Inflammatory macrophage treated with lipopolysaccharide for 1 hour (primary cell): ENCODE results near the gene ADAMTSL2.

ENCODE experiments used
- DNase-seq, 2 donors: peaks; one replicate each; pipeline ENCODE4 v3.0.0-alpha.2; 2020 to 2022

The ADAMTSL2 gene

DNA sequence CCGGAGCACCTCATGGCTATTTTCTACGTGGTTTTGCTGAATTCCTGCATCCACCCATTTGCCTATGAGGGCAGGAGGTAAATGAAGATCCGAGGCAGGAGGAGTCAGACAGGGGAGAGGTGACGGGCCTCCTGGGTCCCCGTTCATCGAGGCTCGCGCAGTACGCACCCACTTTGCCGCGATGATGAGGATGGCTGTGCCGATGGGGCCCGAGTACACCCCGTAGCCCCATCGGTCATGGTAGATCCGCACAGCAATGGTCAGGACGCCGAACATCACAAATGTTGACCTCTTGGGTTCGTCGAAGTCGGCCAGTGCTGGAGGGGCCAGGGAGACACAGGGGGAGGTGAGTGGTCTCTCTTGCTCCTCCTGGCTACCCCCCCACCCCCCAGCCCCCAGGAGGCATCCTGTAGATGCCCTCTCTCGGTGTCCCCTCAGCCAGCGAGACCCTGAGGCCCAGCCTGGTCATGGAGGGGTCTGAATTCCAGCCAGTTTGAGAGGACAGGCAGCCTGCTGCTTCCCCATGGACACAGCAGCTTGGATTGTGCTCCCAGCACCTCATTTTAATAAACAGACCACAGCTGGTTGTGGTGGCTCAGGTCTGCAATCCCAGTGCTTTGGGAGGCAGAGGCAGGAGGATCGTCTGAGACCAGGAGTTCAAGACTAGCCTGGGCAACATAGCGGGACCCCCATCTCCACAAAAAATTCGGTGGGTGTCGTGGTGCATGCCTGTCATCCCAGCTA lies 15.6 kb upstream of the ADAMTSL2 start:
- no peak for DNase-seq

DNA sequence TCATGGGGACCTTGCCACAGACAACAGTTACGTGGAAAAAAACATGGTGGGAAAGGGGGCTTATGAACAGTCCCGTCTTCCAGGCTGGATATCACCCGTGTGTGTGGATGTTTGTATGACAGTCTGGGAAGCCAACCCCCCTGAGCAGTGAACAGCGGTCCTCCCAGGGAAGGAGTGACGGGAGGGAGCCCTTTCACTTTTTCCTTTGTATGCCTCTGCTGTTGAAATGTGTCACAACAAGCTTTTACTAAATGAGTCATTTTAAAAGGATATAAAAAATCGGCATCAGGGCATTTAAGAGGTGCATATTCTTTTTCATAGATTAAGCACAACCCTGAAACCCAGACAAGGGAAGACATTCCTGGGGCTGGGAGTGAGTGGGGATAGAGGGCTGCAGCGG lies 14.8 kb upstream of the ADAMTSL2 start:
- DNase-seq, result no peak

DNA sequence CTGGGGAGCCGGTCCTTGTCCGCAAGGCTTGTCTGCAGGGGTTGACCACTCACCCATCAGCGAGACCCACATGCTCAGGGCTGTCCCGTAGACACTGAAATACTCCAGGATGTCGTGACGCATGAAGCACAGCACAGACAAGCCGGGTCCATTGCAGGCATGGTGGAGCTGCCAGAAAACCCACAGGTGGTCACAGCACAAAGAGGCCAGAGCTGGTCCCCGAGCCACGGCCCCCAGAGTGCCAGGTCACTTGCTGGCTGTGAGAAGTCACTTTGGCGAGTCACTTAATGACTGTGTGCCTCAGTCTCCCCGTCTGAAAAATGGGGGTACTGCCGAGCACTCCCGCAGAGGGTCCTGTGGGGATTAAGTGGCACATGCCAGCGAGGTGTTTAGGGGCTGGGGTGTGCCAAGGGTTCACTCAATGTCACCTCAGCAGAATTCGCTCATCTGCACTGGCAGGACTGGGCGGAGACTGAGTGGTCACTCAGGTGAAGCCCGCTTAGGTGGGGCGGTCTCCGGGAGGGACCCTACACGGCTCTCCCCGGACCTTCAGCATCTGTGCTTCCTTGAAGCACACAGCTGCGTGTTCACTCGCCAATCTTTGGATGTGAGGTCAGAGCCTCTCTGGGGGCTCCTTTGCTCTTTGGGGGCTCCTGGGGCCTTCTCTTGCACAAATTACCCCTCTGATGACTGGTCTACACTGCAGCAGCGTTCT lies 14.2 kb upstream of the ADAMTSL2 start:
- DNase-seq, result no peak

DNA sequence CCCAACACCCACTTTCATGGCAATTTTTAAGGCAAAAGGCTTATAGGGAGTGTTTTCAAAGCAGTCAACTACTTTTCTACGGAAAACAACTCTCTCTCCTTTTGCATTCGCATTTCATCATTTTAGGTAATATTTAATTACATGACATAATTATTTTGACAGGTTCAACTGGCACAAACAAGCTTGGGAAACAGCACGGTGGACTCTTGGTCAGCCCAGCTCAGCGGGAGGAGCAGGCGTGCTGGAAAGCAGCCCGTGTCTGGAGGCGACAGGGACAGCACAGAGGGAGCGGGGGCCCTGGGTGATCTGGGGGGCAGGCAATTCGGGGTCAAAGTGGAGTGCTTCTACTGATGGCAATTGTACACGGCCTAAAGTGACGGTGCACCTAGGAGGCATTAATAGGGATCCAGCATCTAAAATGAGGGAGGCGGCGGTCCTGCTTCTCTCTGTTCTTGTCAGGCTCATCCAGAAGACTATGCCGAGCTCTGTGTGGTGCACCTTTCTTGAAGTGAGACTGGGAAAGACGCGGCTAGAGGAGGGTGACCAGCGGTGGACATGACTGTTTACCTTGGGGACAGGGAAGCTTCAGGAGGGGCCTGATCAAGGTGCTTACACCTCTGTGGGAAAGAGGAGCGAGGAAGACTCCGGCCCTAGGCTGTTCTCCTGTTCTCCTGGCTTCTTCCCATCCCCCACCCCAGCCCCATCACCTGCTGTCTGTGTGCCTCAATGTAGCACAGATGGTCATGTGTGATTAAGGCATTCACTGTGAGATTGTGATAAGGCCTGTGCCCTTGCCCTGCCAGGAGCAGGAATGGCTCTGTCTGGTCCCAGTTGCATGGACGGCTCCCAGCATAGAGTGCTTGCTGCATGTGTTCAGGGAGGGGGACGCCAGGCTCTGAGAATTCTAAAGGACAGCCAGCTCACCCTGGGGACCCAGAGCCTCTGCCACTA lies 13.1 kb upstream of the ADAMTSL2 start:
- DNase-seq, result no peak

GRCh38 chr9:133522073-133522910 lies 12.2 kb upstream of the ADAMTSL2 start:
- DNase-seq, result no peak

DNA sequence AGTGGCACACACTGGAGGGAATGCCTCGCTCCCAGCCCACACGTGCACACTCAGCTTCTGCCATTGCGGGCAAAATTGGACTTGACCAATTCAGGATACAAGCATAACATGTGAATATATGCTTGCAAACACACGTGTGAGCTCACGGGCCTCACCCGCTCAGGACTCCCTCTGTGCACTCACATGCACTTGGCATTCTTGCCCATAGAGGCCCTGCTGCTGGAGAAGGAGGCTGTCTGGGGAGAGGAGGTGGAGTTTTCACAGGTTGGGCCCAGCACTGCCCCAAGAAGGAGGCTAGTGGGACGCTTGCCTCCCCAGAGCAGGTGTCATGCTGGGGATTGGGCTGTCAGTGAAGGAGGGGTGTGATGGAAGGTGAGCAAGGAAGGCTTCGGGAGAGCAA lies 11.4 kb upstream of the ADAMTSL2 start:
- no peak for DNase-seq

GRCh38 chr9:133524146-133524545 lies 10.4 kb upstream of the ADAMTSL2 start:
- DNase-seq, result no peak

DNA sequence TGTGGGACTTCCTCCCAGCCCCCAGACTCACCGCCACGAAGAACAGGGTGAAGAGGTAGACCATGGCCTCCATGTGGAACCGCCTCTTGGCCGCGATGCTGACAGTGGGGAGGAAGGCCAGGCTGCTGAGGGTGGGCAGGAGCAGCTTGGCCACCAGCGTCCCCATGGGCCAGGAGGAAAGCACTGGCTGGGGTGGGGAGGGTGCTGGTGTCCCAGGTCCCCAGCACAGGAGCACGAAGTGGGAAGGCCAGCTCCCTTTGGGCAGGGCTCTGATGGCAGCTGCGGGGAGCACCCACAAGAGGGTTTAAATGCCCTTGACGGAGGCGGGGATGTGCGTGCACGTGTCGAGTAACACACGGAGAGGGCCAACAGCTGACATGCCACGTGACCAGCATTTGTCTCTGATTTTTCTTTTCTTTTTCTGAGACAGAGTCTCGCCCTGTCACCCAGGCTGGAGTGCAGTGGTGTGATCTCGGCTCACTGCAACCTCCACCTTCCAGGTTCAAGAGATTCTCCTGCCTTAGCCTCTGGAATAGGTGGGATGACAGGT lies 9.8 kb upstream of the ADAMTSL2 start, which contains the start of gene MYMK:
Gene MYMK (minus strand): TSS at position 281 of the 550 bp plus-strand sequence. CDS start 115 bp downstream, at position 166.
- no peak for DNase-seq

DNA sequence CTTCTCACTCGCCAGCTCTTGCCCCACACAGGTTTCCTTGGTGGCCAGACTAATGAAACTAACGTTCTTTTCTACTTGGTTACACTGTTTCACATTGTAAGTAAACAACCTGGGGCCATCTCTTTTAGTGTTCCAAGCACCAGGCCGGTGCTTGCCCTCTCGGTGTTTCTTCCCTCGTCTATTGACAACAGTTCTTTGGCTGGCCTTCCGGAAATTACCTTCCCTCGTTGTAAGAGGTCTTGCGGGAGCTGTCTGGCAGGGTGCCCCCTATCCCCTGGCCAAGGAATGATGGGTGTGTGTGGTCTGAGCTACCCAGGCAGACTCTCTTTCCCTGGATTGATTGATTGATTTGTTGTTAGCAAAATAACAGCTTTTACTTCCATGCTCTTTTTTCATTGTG lies 8.8 kb upstream of the ADAMTSL2 start:
- DNase-seq, result no peak

- no peak for DNase-seq
These were observed 7.7 kb upstream of the ADAMTSL2 start for GRCh38 chr9:133526721-133527321.

DNA sequence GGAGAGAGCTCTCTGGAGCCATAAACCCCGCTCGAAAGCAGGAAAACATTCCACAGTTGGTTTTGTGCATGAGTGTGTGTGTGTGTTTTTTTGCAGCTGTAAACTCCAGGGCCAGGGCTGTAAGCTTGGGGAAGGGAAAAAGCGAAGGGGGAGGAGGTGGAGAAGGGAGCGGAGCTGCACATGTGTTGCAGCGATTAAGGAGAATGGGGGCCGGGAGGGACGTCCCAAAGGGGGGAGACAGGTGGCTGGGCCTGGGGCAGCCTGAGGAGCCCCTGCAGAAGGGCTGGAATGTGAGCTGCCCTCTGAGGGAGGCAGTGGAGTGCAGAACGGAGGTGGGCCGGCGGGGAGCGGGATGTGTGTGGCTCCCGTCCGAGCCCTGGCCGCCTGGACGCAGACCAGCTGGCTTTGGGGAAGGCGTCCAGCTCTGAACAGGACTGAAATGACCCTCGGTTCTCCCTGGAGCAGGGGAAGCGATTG lies 7.0 kb upstream of the ADAMTSL2 start:
- no peak for DNase-seq

DNA sequence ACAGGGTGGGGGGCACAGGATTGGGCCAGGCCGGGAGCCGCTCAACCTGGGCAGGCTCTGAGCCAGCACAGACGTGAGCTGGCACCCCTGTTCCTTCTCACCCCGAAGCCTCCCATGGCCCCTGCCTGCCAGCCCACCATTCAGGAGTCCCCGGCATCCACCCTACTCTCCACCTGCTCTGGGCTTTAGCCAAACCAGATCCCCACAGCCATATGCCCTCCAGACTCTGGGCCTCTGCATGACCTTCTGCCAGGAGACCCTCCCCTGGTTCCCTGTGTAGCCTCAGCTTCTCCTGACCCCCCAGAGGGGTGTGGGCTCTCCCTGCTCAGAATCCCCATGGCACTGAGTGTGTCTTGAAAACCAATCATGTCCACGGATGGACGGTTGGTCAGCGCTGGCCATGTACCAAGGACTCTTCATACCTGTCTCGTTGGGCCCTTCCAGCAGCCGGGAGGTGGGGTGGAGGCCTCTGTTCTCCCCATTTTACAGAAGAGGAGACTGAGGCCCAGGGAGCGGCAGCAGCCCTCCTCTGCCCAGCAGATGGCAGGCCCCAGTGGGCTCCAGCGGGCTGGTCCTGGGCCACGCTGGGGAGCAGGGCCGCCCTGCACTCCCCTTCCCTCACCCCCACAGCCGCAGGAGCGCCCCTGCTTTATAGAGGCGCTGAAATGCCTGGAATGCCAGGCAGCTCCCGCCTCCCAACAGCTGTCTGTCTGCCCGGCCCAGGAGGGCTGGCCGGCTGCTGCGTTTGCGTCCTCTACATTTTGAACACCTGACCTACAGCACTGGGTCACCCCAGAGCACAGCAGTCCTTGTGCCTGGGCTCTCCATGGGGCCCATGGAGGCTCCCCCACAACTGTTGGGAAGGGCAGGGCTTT lies 6.3 kb upstream of the ADAMTSL2 start:
- DNase-seq, result no peak

DNA sequence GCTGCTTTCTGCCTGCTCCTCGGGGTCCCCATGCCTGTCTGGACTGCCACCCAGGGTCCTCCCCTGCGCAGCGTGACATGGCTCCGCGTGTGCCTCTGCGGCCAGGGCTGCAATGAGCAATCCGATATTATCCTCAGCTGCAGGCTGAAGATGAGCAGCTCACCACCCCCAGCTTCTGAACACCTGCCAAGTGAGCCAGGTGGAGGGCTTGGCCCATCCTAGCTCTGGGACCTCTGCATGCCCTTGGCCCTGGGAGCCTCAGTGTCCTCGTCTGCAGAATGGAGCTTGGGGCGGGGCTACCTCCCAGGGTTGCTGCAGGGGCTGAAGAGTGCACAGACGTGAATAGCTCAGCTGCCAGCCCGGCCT lies 5.6 kb upstream of the ADAMTSL2 start:
- no peak for DNase-seq

DNA sequence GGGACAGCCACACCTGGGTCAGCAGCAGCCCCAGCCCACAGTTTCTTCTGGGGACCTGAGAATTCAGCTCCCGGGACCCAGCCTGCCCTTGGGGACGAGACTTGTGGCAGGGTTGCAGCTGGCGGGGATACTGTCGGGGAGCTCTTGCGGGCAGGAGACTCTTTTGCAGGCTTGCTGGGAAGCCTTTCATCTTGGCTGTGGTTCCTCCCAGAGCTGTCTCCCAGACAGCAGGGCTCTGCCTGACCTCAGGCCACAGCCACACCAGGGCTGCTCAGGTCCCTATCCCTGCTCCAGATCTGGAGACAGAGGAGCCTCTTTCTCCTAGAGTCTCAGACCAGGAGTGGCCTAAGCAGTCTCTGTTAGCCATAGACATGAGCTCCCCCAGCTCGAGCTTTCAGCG lies 5.0 kb upstream of the ADAMTSL2 start:
- no peak for DNase-seq

DNA sequence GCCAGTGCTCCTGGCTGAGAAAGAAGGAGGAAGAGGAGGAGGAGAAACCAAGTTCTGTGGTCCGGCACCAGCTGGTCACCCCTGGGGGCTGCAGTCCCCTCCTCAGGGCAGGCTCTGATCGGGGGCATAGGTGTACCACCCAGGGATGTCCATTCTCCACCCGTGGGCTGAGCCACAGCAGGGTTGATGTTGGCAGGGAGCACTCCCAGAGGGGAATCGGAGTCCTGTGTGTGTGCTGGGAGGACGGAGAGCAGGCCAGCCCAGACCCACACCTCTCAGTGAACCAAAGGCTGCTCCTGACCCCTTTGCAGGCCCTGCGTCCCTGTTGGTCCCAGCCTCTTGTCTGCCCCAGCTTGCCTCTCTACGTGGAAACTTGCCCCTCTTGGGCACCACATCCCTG lies 4.6 kb upstream of the ADAMTSL2 start:
- DNase-seq, result no peak

DNA sequence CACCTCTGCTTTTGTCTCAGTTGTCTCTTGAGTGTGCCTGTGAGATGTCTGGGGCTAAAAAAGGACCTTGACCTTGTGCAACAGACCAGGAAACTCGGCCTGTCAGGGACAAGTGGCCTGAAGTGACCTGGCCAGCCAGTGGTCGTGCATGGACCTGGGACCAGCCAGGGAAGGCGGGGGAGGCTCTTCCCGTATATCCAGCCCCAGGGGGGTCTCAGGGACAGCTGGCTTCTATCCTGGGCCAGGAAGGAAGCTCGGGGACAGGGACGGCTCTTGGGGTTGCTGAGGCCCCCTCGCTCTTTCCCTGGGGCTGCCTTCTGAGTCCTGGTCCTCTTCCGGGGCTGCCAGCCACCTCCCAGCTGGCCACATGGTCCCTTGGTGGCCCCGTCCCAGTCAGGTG lies 3.2 kb upstream of the ADAMTSL2 start:
- no peak for DNase-seq

- peak; percentile 9 to 68 for DNase-seq
These were observed 1.4 kb upstream of the ADAMTSL2 start for GRCh38 chr9:133532937-133533668.

DNA sequence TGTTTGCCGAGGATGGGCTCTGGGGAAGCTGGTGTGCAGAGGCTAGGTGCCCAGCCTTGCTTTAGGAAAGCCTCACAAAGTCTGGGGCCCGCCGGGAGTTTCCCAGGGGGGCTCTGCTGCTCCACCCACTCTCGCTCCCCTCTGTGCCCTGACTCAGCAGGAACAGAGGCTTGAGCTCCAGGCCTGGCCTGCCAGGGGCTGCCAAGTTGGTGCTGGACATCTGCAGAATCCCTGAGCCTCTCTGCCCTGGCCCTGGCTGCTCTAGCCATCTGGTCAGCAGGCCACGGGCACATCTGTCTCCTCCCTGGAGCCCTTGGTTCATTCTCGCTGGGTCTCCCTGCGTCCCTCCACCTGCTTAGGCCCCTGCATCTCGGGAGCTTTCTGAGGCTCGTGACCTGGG lies 647 bp upstream of the ADAMTSL2 start:
- DNase-seq, result no peak

- no peak for DNase-seq
These were observed 888 bp downstream of the ADAMTSL2 start for GRCh38 chr9:133535306-133535877.
